ENCODE data around the gene GLUL.

The GLUL gene

DNA sequence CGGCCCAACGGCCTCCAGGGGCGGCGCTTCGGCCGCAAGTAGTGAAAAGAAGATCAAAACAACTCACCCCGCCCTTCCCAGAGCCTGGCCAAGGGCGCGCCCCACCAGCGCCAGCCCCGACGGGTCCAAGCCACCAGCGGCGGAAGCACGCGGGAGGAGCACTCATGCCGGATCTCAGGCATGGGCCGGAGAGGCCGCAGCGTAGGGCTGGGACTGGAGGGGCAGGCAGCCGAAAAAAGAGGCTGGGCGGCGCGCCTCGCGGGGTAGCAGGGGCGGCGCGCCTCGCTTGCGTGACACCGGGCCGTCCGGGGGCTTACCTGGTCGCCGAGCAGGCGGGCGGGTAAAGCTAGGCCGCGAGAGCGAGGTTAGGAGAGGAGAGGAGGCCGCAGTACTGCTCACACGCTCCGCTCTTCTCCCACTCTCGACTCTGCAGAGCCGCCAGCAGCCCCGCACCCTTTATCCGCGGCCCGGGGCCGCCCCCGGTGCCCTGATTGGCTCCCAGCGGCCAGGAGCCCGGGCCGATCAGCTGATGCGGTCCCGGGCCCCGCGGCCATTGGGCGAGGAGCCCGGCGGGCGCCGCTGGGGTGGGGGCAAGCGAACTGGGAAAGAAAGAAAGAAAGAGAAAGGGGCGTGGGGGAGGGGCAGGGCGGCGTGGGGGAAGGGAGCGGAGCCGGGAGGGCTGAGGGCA, at the start of gene GLUL:
GLUL (minus strand) TSS at position 429 of the 688 bp plus-strand sequence. CDS start 3,053 bp downstream, outside the sequence.
- DNase-seq (ENCODE audit: low read depth), result no peak

DNA sequence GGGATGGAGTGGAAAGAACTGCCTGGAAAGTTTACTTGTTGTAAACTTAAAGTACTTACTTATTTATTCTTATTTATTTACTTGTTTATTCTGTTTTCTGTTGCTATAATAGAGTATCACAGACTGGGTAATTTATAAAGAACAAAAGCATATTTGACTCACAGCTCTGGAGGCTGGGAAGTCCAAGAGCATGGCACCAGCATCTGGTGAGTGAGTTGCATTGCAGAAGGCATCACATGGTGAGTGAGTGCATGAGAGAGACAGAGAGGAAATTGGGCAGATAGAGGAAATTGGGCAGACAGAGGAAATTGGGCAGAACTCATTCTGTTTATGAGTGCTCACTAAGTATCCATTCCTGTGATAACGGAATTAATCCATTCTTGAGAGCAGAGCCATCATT, 46.7 kb upstream of the GLUL start:
- DNase-seq (ENCODE audit: low read depth), result no peak

DNA sequence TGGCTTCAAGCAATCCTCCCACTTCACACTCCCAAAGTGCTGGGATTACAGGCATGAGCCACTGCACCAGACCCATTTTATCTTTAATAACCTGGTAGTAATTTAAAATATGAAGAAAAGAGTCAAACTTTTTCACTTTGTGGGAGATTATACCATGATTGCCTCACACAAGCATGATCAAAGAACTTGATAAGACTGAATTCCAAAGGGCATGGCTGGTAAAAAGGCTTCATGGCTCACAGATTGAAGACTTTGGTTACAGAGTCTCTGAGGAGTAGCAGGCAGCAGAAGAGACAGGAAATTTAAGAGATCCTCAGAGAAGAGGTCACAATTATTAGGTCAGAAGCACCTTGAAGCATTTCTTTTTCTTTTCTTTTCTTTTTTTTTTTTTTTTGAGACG, 42.0 kb upstream of the GLUL start:
- DNase-seq (ENCODE audit: low read depth), result no peak

DNA sequence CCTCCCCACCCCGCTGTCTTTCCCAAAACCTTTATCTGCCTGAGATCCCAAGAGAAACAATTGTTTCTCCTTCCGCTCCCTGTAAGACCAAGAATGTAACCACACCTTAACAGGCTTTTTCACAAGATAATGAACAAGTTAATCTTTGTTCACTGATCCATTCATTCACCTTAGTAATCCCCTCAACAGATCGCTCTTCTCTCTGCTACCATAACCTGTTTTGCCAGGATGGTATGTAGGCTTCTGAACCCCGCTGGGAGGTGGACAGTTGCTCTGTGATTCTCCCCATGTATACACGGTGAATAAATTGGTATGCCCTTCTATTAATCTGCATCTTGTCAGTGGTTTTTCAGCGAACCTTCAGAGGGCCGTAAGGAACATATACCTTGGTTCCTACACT, 39.7 kb upstream of the GLUL start:
- no peak for DNase-seq (ENCODE audit: low read depth)

DNA sequence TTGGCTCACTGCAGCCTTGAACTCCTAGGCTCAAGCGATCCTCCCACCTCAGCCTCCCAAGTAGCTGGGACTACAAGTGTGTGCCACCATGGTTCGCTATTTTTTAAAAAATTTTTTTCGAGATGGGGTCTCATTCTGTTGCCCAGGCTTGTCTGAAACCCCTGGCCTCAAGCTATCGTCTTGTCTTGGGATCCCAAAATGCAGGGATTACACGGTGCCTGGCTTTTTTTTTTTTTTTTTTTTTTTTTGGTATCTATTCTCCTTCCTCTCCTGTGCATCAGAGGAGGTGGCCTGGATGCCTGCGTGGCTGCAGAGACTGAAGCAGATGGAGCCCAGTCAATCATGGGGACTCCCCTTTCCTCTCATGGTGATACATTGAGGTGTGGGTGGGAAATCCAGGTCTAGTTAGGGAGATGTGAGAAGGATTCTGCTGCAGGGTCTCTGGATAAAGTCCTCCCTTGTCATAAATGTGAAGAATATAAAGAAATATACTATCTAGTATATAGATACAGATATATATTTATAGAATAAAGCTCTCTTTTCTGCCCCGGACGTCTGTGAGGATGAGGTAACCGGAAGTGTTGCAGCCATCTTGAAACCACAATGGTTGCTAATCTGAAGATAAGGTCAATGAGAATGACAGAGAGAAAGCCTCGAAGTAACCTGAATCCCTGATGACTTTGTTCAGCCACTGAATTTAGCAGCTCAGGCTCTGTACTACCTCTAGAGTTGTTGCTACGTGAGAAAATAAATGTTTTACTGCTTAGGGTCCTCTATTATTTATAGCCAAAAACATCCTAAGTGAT, 38.9 kb upstream of the GLUL start:
- peak; percentile 3 for DNase-seq (ENCODE audit: low read depth)

DNA sequence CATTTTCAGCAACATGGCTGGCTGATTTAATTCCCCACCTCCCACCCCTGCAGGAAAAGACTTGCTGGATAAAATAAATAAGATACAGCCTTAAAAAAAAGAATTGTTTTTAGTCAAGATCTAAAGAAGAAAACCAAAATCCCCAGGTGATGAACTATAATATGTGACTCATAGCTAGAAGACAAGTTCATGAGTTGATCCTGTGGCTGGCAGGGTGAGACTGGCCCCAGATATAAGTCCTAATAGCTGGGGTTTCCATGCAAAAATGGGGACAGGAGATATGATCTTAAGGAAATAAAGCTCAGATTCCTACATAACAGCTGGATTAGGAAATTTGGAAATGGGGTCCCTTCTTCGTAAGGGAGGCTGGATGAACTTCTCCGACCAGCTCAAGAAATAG, 36.5 kb upstream of the GLUL start:
- DNase-seq (ENCODE audit: low read depth), result no peak

DNA sequence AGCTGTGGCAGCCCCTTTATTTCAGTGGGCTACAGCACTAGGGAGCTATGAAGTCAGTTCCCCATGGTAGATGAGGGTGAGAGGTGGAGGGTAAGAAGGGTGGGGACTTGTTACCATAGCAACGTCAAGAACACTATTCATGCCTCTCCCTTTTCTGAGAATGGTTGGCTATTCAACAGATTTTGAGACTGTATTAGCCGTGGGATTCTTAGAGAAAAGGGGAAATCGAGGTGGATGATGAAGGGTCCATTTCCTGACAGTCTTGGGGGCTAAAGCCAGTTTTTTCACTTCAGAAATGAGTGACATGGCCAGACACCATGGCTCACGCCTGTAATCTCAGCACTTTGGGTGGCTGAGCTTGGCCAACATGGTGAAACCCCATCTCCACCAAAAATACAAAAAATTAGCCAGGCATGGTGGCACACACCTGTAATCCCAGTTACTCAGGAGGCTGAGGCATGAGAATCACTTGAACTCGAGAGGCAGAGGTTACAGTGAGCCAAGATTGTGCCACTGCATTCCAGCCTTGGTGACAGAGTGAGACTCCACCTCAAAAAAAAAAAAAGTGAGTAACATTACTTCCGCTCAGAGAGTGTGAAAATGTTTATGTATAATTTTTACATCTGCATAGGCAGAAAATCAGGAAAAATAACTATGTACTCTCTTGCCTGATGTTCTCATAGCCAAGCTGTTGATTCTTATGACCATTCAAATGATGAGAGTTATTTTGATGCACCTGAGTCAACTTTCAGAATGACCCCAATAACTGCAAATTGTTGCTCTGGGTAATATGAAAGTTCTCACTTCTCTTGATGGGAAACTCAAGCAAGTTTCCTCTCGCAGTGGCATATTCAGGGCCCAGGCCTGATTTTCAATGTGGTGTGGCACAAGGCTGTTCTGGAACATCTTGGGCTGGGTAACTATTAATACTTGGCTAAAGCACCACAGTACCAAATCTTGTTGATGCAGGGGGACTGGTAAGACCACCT, 35.1 kb upstream of the GLUL start:
- DNase-seq (ENCODE audit: low read depth), result no peak

DNA sequence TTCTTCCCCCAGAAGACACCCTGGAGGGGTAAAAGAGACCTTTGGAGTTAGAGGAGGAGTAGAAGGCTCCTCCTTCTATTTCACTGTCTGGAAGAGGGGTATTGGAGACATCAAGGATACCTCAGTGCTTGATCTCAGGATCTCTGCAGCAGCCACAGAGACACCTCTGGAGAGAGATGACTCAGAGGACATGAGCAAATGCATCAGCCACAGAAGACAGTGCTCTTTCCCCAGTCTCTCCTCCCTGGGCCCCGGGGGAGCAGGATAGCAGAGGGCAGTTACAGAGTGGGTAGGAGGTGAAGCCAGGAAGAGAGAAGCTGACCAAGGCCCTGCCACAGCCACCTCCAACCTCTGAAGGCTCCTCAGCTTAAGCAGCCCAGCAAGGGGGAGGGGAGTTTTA, 24.2 kb upstream of the GLUL start:
- no peak for DNase-seq (ENCODE audit: low read depth)

DNA sequence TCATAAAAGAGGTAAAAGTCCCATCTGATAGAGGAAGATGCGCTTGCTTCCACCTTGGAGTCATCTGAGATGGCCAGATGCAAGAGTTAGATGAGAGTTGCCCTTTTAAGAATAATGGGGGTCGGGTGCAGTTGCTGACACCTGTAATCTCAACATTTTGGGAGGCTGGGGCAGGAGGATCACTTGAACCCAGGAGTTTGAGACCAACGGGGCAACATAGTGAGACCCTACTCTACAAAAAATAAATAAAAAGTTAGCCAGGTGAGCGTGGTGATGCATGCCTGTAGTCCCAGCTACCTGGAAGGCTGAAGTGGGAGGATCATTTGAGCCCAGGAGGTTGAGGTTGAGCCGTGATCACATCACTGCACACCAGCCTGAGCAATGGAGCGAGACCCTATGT, 22.4 kb upstream of the GLUL start:
- DNase-seq (ENCODE audit: low read depth), result no peak

DNA sequence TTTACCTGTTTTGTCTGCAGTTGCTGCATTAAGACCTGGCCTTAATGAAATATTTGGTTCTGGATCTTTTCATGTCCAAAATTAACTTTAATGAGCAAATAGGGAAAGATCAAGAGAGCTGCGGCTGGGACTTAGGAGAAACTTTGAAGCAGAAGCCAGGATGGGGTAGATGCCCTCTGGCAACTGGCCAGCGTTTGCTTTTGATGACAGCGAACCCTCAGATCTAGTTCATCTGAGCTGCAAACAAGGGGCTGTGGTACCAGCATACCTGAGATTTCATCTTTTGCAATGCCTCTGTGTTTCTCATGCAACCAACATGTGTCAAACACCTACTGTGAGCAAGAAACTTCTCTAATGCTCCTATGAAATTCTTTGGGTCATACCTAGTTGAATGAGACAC, 21.9 kb upstream of the GLUL start:
- DNase-seq (ENCODE audit: low read depth), result no peak

DNA sequence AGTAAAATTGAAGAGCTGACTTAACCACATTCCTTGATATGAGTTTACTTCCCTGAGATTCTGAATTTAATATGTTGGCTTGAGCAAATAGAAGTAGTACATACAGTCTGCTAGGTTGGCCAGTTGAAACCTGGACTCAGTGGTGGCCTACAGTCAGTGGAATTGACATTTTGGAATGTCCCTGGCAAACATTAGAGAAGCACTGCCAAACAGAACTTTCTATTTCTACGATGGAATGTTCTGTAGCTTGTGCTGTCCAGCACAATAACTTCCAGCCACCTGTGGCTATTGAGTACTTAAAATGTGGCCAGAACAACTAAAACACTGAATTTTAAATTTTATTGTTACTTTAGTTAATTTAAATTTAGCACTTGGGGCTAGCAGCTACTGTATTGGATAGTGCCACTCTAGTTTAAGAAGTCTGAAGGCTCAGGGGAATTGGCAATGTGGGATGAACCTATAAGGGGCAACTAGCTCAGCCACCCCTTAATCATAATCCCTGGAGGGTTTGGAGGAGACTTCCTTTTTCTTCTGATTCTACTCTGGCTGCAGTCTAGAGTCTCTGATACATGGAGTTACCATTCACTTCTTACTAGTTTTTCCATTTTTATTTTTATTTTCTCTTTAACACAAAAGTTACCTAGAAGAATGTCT, 19.2 kb upstream of the GLUL start:
- no peak for DNase-seq (ENCODE audit: low read depth)

DNA sequence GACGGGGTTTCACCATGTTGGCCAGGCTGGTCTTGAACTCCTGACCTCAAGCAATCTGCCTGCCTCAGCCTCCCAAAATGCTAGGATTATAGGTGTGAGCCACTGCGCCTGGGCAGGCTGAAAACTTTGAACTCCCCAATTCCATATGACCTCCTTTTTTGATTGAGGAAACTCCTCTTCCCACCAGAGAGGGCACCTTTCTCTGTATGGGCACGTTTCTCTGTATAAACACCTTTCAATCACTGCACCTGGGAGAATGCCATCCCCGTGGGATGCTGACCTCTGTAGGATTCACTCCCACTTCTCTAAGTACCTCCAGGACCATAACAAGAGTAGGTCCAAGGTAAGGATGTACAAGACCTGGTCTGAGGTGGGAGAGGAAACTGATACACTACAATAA, 18.5 kb upstream of the GLUL start:
- DNase-seq (ENCODE audit: low read depth), result no peak

DNA sequence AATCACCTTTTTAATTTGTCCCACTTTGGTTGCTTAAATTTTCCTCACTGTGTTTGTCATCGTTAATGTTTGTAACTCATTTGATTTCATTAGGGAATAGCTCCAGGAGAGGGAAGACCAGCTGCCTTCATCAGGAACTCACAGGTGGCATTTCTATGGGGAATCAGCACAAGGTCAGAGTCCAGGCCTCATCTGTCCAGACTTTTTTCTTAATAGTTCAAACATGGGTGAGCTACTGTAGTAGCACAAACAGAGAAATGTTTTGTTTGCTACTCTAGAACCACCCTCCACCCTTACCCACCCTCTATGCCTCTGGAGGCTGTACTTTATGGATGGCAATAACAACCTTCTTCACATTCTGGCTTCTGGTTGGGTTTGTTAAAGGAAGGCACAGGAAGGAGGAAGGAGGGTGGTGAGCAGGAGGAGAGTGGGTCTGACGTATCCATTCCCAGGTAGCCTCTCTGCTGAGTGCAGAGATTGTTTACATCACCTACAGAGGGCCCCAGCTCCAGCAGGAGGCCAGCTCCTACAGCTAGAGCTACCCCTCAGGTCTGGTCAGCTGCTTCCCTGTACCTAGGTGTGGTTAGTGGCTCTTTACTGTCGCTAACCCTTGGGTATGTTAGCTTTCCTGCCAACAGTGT, 17.0 kb upstream of the GLUL start:
- no peak for DNase-seq (ENCODE audit: low read depth)

DNA sequence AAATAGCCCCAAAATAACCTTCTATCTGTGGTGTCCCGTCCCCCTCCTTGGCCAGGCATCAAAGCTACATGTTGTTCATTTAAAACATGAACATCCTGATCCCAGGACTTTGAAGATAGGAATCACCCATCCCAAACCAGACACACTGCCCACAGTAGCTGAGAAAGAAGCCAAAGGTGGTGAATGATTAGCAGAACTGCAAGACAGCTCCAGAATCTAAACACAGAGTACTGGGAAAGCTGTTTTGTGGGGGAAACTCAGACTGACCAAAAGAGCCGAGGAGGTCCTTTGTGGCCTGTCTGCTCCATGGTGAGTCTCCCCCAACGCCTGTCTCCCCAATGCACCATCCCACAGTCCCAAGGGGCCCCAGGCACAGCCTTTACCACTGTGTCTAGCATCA, 16.1 kb upstream of the GLUL start:
- no peak for DNase-seq (ENCODE audit: low read depth)

DNA sequence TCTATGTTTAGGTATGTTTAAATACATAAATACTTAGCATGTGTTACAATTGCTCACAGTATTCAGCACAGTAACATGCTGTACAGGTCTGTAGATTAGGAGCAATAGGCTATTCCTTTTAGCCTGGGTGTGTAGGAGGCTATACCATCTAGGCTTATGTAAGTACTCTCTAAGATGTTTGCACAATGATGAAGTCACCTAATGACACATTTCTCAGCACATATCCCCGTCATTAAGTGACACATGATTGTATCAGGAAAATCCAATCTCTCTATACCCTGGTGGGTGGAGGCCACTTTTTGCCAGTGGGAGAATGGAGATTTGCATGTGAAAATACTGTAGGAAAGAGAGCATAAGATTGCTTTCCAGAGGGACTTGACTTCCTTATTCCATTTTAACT, 14.4 kb upstream of the GLUL start:
- no peak for DNase-seq (ENCODE audit: low read depth)

DNA sequence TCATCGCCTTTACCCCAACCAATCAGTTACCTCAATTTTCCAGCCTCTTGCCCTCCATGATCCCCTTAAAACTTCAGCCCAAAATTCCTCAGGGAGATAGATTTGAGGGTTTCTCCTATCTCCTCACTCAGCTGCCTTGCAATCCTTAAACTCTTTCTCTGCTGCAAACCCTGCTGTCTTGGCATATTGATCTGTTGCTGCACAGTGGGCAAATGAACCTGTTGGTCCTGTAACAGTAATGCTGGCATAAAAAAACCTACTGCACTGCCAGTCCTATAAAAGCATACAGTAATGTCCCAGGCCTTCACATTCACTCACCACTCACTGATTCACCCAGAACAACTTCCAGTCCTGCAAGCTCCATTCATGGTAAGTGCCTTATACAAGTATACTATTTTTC, 14.0 kb upstream of the GLUL start:
- no peak for DNase-seq (ENCODE audit: low read depth)

DNA sequence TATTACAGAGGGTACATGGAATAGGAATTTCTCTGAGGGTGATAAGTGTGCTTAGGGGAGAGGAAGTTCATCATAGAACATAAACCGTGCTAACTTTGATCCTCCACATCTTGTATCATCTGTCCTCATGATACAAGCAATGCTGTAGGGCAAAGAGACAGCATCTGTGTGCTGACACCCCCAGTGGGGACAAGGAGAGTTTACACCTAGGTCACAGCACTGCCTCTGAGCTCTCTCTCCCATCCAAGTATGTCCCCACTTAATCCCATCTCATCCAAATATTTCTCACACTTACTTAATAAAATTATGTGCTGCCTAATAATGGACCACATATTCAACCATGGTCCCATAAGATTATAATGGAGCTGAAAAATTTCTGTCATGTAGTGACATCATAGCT, 13.2 kb upstream of the GLUL start:
- DNase-seq (ENCODE audit: low read depth), result no peak

DNA sequence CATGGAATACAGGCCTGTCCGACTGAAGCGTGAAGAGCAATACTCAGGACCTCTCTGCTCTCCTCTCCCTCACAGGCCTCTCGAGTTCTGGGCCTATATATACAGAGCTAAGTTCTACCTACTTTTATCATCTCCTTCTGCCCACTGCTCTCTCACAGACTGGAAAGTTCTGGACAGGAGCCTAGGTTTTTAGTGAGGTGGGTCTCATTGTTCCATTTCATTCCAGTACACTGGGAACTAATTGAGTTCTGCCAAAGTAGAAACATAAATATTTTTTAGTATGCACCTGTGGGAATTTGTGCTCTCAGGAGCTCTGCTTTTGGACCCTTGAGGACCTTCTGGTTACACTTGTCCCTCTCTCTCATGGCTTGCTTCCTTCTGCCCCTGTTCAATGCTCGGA, 9.0 kb upstream of the GLUL start, which contains the start of gene TEDDM1:
TEDDM1 (minus strand) TSS at position 101 of the 400 bp plus-strand sequence. CDS start 182 bp downstream, outside the sequence.
- DNase-seq (ENCODE audit: low read depth), result no peak

DNA sequence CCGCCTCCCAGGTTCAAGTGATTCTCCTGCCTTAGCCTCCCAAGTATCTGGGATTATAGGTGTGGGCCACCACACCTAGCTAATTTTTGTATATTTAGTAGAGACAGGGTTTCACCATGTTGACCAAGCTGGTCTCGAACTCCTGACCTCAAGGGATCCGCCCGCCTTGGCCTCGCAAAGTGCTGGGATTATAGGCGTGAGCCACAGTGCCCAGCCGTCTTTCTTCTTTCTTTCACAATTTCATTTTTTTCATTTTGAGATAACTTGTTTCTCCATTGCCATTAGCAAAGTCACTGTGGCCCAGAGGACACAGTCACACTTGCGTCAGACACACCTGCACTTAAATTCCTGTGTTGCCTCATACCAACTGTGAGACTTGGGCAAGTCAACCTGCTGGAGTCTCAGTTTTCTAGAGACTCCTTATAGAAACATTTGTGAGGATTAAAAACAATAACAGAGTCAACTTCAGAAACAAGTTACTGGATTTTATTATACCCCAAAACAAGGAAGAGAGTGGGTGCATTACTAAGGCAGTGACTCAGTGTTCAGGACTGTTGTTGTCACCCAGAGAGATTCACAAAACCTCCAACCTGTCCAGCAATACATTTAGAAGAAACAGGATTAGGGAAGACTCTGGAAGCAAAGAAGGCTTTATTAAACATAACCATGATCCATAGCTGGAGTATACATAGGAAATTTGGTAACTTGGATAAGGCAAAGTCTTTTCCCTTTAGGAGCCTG, 6.2 kb upstream of the GLUL start:
- DNase-seq (ENCODE audit: low read depth), result no peak

DNA sequence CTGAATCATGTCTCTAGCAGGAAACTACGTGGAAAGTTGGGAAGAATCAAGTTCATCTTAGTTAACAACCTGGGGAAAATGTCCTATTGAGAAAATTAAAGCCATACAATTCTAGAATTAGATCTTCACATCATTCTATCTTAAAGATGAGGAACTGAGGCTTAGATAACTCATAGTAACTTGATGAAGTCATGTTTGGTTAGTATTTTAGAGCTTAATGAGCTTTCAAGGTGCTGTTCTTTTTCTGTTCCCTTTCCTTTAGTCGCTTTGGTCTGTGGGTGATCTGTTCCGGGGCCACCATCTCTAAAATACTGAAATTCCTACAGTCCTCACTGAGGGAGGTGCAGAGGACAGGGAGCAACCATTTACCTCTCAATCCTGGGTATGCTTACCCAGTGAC, 4.3 kb upstream of the GLUL start:
- DNase-seq (ENCODE audit: low read depth), result no peak

Data from non-pigmented ciliary epithelial cell (primary cell).